Osteocyte (in vitro differentiated cells): ENCODE results near the gene ODF2L. TPM values are rescaled to one million over a fixed set of nuclear protein-coding genes. Genes with fewer than 3 reads are reported as not detected.

ENCODE experiments used
- DNase-seq: peaks from one replicate; pipeline ENCODE4 v3.0.0; 2021; ENCODE audit warnings: mixed read lengths; ENCODE audit not compliant: unreplicated experiment; ENCODE audit errors: extremely low spot score
- H3K27ac Mint-ChIP-seq: one replicate; pipeline ENCODE4 v1.8.0; 2021; ENCODE audit warnings: mild to moderate bottlenecking, mixed read lengths; ENCODE audit not compliant: unreplicated experiment
- H3K27me3 Mint-ChIP-seq: one replicate; pipeline ENCODE4 v1.8.0; 2021; ENCODE audit warnings: mixed read lengths; ENCODE audit not compliant: unreplicated experiment
- H3K36me3 Mint-ChIP-seq: one replicate; pipeline ENCODE4 v1.8.0; 2021; ENCODE audit warnings: mixed read lengths; ENCODE audit not compliant: unreplicated experiment
- H3K4me1 Mint-ChIP-seq: one replicate; pipeline ENCODE4 v1.8.0; 2021; ENCODE audit warnings: mixed read lengths; ENCODE audit not compliant: unreplicated experiment
- H3K4me3 Mint-ChIP-seq: one replicate; pipeline ENCODE4 v1.8.0; 2021; ENCODE audit warnings: mild to moderate bottlenecking, moderate library complexity, mixed read lengths; ENCODE audit not compliant: unreplicated experiment
- H3K9me3 Mint-ChIP-seq: one replicate; pipeline ENCODE4 v1.8.0; 2021; ENCODE audit warnings: mixed read lengths; ENCODE audit not compliant: unreplicated experiment
- total RNA-seq: library from RNA; stranded (reverse); gene quantifications from 2 replicates; pipeline ENCODE4 v1.2.1, GENCODE V29; 2021
- TF ChIP-seq, protein P1 (sequence below): fragments of 200-600 bp; sonication (generic); IDR thresholded peaks from 2 replicates; pipeline ENCODE4 v1.5.0; 2021; ENCODE audit warnings: antibody characterized with exemption, mild to moderate bottlenecking, moderate library complexity

ODF2L gene
- total RNA-seq, 1 donor from 2014 or later, result 50.6 TPM

DNA sequence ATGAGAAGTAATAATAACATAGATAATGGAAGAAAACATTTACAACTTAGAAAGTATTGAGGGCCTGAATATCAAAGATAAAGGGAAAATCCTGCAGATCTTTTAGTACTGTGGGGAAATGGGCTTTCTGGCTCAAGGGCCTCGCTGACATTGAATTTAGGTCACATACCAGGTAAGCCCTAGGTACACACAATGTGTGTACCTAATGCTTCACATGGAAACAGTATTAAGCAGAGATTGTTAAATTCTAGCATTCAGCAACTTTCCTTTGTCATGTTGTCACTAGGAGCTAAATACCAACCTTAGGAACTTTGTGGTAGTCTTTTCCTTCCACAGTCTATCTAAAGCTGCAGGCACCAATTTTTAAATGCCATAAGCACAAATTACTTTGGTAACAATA, 49.7 kb downstream of the ODF2L start:
- H3K4me1 Mint-ChIP-seq, result no peaks in the 10 kb centered on the region
- H3K4me3 Mint-ChIP-seq, result no peak overlapping the region
- TF ChIP-seq, protein P1, sequence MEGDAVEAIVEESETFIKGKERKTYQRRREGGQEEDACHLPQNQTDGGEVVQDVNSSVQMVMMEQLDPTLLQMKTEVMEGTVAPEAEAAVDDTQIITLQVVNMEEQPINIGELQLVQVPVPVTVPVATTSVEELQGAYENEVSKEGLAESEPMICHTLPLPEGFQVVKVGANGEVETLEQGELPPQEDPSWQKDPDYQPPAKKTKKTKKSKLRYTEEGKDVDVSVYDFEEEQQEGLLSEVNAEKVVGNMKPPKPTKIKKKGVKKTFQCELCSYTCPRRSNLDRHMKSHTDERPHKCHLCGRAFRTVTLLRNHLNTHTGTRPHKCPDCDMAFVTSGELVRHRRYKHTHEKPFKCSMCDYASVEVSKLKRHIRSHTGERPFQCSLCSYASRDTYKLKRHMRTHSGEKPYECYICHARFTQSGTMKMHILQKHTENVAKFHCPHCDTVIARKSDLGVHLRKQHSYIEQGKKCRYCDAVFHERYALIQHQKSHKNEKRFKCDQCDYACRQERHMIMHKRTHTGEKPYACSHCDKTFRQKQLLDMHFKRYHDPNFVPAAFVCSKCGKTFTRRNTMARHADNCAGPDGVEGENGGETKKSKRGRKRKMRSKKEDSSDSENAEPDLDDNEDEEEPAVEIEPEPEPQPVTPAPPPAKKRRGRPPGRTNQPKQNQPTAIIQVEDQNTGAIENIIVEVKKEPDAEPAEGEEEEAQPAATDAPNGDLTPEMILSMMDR, result no peak
- no peaks in the 10 kb centered on the region for H3K27me3 Mint-ChIP-seq
- DNase-seq, result no peak
- no peak overlapping the region for H3K27ac Mint-ChIP-seq
- peaks cover 14% of the 10 kb centered on the region for H3K36me3 Mint-ChIP-seq
- H3K9me3 Mint-ChIP-seq, result peaks cover 16% of the 10 kb centered on the region

DNA sequence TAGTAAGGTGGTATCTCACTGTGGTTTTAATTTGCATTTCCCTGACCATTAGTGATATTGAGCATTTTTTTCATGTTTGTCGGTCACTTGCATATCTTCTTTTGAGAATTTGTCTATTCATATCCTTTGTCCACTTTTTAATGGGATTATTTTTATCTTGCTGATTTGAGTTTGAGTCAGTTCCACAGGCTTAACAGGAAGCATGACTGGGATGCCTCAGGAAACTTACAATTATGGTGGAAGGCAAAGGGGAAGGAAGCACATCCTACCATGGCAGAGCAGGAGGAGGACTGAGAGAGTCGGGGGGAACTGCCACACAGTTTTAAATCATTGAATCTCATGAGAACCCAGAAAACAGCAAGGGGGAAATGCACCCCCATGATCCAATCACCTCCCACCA, 51.1 kb downstream of the ODF2L start:
- TF ChIP-seq, protein P1, result no peak
- H3K27me3 Mint-ChIP-seq, result no peaks in the 10 kb centered on the region
- DNase-seq, result no peak
- peaks cover 10% of the 10 kb centered on the region for H3K9me3 Mint-ChIP-seq
- no peaks in the 10 kb centered on the region for H3K4me1 Mint-ChIP-seq
- no peak overlapping the region for H3K4me3 Mint-ChIP-seq
- H3K36me3 Mint-ChIP-seq, result peaks cover 4% of the 10 kb centered on the region
- no peak overlapping the region for H3K27ac Mint-ChIP-seq

DNA sequence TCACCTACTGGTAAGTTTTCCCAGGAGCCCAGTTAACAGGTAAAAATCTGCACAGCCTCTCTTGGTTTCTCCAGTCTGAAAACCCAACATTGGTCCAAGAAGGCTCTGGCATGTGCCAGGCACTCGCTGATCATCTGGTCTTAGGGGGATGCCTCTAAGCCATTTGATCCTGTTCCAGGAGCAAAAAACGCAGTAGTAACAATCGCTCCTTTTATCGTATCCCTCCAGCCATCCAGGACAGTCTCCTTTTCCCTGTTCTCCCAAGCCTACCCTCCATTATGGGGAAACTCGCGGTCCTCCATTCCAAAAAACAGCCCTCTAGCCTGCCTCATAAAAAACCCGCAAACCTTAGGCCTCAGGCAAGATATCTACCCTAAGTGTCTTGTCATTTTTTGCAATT, 56.2 kb downstream of the ODF2L start:
- no peak overlapping the region for H3K4me3 Mint-ChIP-seq
- peaks cover under 1% of the 10 kb centered on the region for H3K36me3 Mint-ChIP-seq
- no peaks in the 10 kb centered on the region for H3K4me1 Mint-ChIP-seq
- peaks cover 6% of the 10 kb centered on the region for H3K27me3 Mint-ChIP-seq
- no peak overlapping the region for H3K27ac Mint-ChIP-seq
- no peak for DNase-seq
- peaks cover 1% of the 10 kb centered on the region for H3K9me3 Mint-ChIP-seq
- TF ChIP-seq, protein P1, result no peak

DNA sequence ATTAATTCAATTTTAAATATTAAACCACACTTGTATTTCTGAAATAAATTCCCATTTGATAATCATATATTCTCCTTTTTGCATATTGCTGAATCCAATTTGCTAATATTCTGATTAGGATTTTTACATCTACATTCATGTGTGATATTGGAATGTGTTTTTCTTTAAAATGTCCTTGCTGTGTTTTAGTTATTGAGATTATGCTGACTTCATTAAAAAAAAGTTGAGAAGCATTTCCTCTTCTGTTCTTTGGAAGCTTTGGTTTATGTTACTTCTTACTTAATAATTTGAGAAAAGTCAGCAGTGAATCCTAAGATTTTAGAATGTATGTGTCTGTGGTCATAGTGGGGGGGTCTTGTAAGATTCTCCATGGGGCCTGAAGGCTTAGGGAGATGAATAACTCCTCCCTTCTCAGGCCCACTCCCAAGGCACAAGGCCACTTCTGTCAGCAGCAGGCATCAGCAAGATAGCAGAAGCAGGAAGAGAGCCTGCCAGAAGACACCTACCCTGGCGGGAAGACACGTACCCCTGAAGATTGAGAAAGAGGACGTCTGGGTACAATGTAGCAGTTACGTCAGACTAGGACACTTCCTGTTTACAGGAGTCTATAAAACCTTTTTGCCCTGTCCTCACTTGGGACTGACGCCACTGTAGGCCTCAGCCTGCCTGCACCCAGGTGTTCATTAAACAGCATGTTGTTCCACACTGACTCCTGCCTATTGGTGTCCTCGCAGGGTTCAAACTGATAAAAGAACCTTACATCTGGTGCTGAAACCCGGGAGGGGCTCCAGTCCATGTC, 56.9 kb downstream of the ODF2L start:
- no peaks in the 10 kb centered on the region for H3K4me1 Mint-ChIP-seq
- no peak for DNase-seq
- TF ChIP-seq, protein P1, result no peak
- H3K4me3 Mint-ChIP-seq, result no peak overlapping the region
- no peaks in the 10 kb centered on the region for H3K9me3 Mint-ChIP-seq
- H3K27me3 Mint-ChIP-seq, result peaks cover 6% of the 10 kb centered on the region
- no peaks in the 10 kb centered on the region for H3K36me3 Mint-ChIP-seq
- H3K27ac Mint-ChIP-seq, result no peak overlapping the region

DNA sequence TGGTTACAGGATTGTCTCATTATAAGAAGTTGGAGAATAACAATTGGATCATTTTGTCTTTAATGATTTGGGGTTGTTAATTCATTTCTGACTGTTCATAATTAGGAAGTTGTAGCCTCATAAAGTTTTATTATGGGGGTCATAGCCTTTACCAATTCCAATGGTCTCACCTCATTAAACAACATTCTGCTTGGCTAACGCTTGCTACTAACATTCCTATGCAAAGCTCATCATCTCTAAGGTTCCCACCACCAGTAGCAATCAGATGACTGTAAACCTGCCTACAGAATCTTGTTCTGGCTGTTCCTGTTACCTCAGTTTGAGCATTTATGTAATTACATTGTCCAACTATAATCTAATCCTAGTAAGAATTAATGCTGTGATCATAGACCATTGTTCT, 60.2 kb downstream of the ODF2L start:
- Mint-ChIP-seq H3K4me1 (no peaks in the 10 kb centered on the region), H3K9me3 (no peaks in the 10 kb centered on the region), H3K27ac (no peak overlapping the region), H3K36me3 (no peaks in the 10 kb centered on the region), H3K4me3 (no peak overlapping the region), H3K27me3 (peaks cover 15% of the 10 kb centered on the region)
- no peak for DNase-seq
- TF ChIP-seq, protein P1, result no peak
